GM19463 (cell line): ENCODE results near the gene NKX3-2.

Source experiments
- ATAC-seq: cut with Tn5 transposase; IDR thresholded peaks from one replicate; pipeline ENCODE4 v1.9.1; 2021; ENCODE audit warnings: mild to moderate bottlenecking, moderate library complexity; ENCODE audit not compliant: unreplicated experiment

NKX3-2 gene

GRCh38 chr4:13546142-13546940 is 2.0 kb upstream of the NKX3-2 start:
- ATAC-seq = no peak

GRCh38 chr4:13545394-13545808 is 1.1 kb upstream of the NKX3-2 start:
- ATAC-seq = no peak

- ATAC-seq = peak; percentile 49
Measured at GRCh38 chr4:13544606-13545393, 492 bp upstream of the NKX3-2 start.

- no peak for ATAC-seq
Measured at GRCh38 chr4:13543032-13543838, 1.1 kb downstream of the NKX3-2 start.

- ATAC-seq = no peak
Measured at GRCh38 chr4:13542577-13543031, 1.7 kb downstream of the NKX3-2 start.

- peak; percentile 30 for ATAC-seq
Measured at GRCh38 chr4:13541720-13542576, 2.4 kb downstream of the NKX3-2 start.

- ATAC-seq = no peak
Measured at GRCh38 chr4:13541176-13541604, 3.1 kb downstream of the NKX3-2 start.

- no peak for ATAC-seq
Measured at GRCh38 chr4:13540446-13541175, 3.7 kb downstream of the NKX3-2 start.

- no peak for ATAC-seq
Measured at GRCh38 chr4:13539619-13540445, 4.5 kb downstream of the NKX3-2 start.

- no peak for ATAC-seq
Measured at GRCh38 chr4:13539047-13539618, 5.2 kb downstream of the NKX3-2 start.

GRCh38 chr4:13538427-13538973 is 5.8 kb downstream of the NKX3-2 start:
- no peak for ATAC-seq

GRCh38 chr4:13537832-13538177 is 6.5 kb downstream of the NKX3-2 start:
- no peak for ATAC-seq

- ATAC-seq = no peak
Measured at GRCh38 chr4:13537011-13537831, 7.1 kb downstream of the NKX3-2 start.

GRCh38 chr4:13536607-13537006 is 7.7 kb downstream of the NKX3-2 start:
- ATAC-seq = no peak

GRCh38 chr4:13535708-13536361 is 8.5 kb downstream of the NKX3-2 start:
- ATAC-seq = no peak

GRCh38 chr4:13535118-13535517 is 9.2 kb downstream of the NKX3-2 start:
- ATAC-seq = no peak
